AG09309 (cell line): ENCODE results near the gene FAM83C.

ENCODE experiments used
- DNase-seq: peaks from one replicate; pipeline ENCODE4 v3.0.0-alpha.2; 2010; ENCODE audit warnings: low read depth
- H3K4me3 ChIP-seq: 2 replicates; pipeline ENCODE4 v1.5.1; 2011; ENCODE audit warnings: mild to moderate bottlenecking, low read depth, low read length, moderate library complexity; ENCODE audit not compliant: control insufficient read depth
- CTCF ChIP-seq: IDR thresholded peaks from 2 replicates; pipeline ENCODE4 v1.5.1; 2011; ENCODE audit warnings: mild to moderate bottlenecking, low read depth, low read length, inconsistent platforms; ENCODE audit not compliant: insufficient read depth, control insufficient read depth; ENCODE audit errors: missing control alignments

Gene FAM83C

GRCh38 chr20:35243317-35243716 lies 48.9 kb downstream of the FAM83C start:
- TF ChIP-seq CTCF: no peak
- no peak for DNase-seq
- H3K4me3 ChIP-seq: no peak overlapping the region

- TF ChIP-seq CTCF: no peak
- no peak for DNase-seq
- no peak overlapping the region for H3K4me3 ChIP-seq
Observed at GRCh38 chr20:35240811-35241293, 51.4 kb downstream of the FAM83C start.

GRCh38 chr20:35240083-35240810 lies 52.0 kb downstream of the FAM83C start:
- no peak overlapping the region for H3K4me3 ChIP-seq
- no peak for TF ChIP-seq CTCF
- DNase-seq: no peak

GRCh38 chr20:35238735-35239134 lies 53.5 kb downstream of the FAM83C start:
- TF ChIP-seq CTCF: no peak
- DNase-seq: no peak
- no peak overlapping the region for H3K4me3 ChIP-seq

GRCh38 chr20:35238170-35238569 lies 54.1 kb downstream of the FAM83C start:
- DNase-seq: no peak
- TF ChIP-seq CTCF: no peak
- H3K4me3 ChIP-seq: no peak overlapping the region

GRCh38 chr20:35237486-35237885 lies 54.7 kb downstream of the FAM83C start:
- no peak for TF ChIP-seq CTCF
- H3K4me3 ChIP-seq: no peak overlapping the region
- peak; percentile 16 for DNase-seq
